ENCODE data around the gene ENAH.

The ENAH gene

GRCh38 chr1:225578251-225578977 is 74.5 kb downstream of the ENAH start:
- in situ Hi-C loops (cut with HindIII; ENCODE audit: low pct_unique_long_range_greater_than_20kb, low sequenced_read_pairs): no loop called here
- TF ChIP-seq JUND (IDR thresholded peaks at IDR 0.05; ENCODE audit: low read depth): no peak
- no peak for DNase-seq (ENCODE audit: low read depth in 1 of 2, low spot score in 1 of 2)

DNA sequence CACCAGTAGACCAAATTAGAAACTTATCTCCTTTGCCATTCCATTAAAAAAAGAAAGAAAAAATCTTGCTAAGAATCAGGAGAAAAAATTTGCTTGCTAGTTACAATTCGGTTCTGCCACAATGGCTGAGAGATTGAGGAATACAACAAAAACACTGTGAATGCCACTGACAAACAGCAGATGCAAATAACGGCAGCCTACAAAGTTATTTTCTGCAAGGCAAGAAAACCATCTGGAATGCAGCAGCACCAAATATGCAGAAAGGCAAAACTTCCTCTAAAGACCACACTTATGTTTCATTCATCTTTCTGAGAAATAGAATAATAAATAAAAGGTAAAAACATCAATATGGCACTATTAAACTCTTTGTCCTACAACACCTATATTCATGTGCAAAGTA is 75.7 kb downstream of the ENAH start:
- in situ Hi-C loops (cut with HindIII; ENCODE audit: low pct_unique_long_range_greater_than_20kb, low sequenced_read_pairs): no loop called here
- no peak for DNase-seq (ENCODE audit: low read depth in 1 of 2, low spot score in 1 of 2)
- TF ChIP-seq JUND (IDR thresholded peaks at IDR 0.05; ENCODE audit: low read depth): no peak

- in situ Hi-C loops (cut with HindIII; ENCODE audit: low pct_unique_long_range_greater_than_20kb, low sequenced_read_pairs): no loop called here
- DNase-seq (ENCODE audit: low read depth in 1 of 2, low spot score in 1 of 2): no peak
- TF ChIP-seq JUND (IDR thresholded peaks at IDR 0.05; ENCODE audit: low read depth): no peak
Observed at GRCh38 chr1:225573216-225573615, 79.7 kb downstream of the ENAH start.

DNA sequence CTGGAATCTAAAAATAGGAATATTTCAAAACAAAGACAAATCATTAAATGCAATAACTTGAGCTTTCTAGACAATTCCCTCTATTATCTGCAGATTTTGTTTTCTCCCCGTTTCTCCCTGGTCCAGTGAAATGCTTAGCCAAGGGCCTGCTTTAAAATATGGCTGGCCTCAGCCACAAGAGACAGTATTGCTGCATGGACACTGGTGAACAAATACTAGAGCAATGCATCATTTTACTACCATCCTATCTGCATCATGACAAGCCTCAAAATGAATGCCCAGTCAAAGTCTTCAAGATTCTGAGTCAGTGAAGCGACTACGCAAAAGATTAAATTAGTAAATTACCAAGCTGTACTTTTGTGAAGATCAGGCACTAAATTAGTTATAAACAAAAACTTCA is 80.5 kb downstream of the ENAH start:
- in situ Hi-C loops (cut with HindIII; ENCODE audit: low pct_unique_long_range_greater_than_20kb, low sequenced_read_pairs): no loop called here
- TF ChIP-seq JUND (IDR thresholded peaks at IDR 0.05; ENCODE audit: low read depth): no peak
- no peak for DNase-seq (ENCODE audit: low read depth in 1 of 2, low spot score in 1 of 2)

DNA sequence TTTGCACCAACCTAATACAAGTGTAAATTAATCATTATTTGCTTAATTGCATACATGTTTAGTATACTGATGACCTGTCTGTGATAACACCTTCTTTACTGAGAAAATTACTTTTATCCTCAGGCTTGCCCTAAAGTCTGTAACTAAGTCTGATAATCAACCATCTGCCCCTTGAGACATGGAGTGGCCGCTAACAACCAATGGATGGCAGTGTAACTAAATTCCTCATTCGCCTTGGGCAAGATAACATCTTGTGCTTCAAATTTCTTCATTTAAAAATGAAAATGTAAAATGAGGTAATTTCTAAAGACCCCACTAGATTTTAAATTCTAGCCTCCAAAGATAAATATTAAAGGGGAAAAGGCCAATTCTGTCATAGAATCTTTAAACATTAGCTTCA is 85.1 kb downstream of the ENAH start:
- in situ Hi-C loops (cut with HindIII; ENCODE audit: low pct_unique_long_range_greater_than_20kb, low sequenced_read_pairs): no loop called here
- peak in 1 of 2 experiments; percentile 27 for DNase-seq (ENCODE audit: low read depth in 1 of 2, low spot score in 1 of 2)
- TF ChIP-seq JUND (IDR thresholded peaks at IDR 0.05; ENCODE audit: low read depth): no peak

DNA sequence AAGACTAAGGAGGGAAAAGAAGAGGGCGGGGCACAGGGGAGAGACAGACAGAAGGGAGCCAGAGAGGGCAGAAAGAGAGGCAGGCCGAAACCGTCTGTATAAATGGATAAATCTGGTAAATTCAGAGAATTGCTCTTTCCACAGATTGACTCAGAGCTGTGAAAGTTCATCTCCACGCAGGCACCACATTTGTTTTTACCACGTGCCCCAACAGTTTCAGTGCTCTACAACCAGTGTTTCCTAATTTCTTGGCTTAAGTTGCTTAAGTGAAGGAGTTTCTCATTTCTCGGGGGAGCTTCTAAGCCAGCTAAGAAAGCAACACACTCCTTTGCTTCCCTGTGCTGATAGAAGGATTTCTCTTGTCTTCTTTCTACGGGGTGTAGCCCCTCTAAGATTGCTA is 87.1 kb downstream of the ENAH start:
- in situ Hi-C loops (cut with HindIII; ENCODE audit: low pct_unique_long_range_greater_than_20kb, low sequenced_read_pairs): no loop called here
- no peak for DNase-seq (ENCODE audit: low read depth in 1 of 2, low spot score in 1 of 2)
- no peak for TF ChIP-seq JUND (IDR thresholded peaks at IDR 0.05; ENCODE audit: low read depth)

- in situ Hi-C loops (cut with HindIII; ENCODE audit: low pct_unique_long_range_greater_than_20kb, low sequenced_read_pairs): no loop called here
- DNase-seq (ENCODE audit: low read depth in 1 of 2, low spot score in 1 of 2): no peak
- no peak for TF ChIP-seq JUND (IDR thresholded peaks at IDR 0.05; ENCODE audit: low read depth)
Observed at GRCh38 chr1:225561675-225562074, 91.2 kb downstream of the ENAH start.

DNA sequence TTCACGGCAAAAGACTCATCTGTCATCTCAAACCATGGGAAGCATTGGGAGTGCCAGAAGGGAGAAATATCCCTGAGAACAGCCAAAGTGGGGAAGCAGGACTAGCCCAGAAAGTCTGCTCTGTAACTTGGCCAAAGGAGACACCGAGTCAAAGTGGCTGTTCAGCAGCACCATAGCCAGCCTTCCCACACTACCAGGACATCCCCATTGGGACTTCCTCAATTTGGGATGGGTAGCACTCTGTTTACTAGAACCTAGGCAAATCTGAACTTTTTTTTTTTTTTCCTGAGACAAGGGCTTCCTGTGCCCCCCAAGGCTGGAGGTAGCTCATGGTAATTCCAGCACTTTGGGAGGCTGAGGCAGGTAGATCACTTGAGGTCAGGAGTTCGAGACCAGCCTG is 93.0 kb downstream of the ENAH start:
- no peak for TF ChIP-seq JUND (IDR thresholded peaks at IDR 0.05; ENCODE audit: low read depth)
- DNase-seq (ENCODE audit: low read depth in 1 of 2, low spot score in 1 of 2): no peak
- in situ Hi-C loops (cut with HindIII; ENCODE audit: low pct_unique_long_range_greater_than_20kb, low sequenced_read_pairs): no loop called here

GRCh38 chr1:225559326-225559725 is 93.6 kb downstream of the ENAH start:
- in situ Hi-C loops (cut with HindIII; ENCODE audit: low pct_unique_long_range_greater_than_20kb, low sequenced_read_pairs): no loop called here
- TF ChIP-seq JUND (IDR thresholded peaks at IDR 0.05; ENCODE audit: low read depth): no peak
- DNase-seq (ENCODE audit: low read depth in 1 of 2, low spot score in 1 of 2): no peak

GRCh38 chr1:225556694-225557093 is 96.2 kb downstream of the ENAH start:
- in situ Hi-C loops (cut with HindIII; ENCODE audit: low pct_unique_long_range_greater_than_20kb, low sequenced_read_pairs): no loop called here

DNA sequence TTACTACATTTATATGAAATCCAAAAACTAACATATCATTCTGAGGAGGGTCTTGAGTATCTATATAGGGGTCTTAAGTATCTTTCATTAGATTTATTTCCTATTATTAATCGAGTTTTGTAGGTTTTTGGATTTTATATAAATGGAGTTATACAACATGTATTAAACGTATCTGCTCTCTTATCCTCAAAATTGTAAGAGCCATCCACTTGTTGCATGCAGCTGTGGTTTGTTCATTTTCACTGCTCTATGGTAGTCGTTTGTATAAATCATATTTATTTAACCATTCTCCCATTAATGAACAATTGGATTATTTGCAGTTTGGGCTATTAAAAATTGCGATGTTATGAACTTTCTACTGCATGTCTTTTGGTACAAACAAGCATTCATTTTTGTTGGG is 97.1 kb downstream of the ENAH start:
- DNase-seq (ENCODE audit: low read depth in 1 of 2, low spot score in 1 of 2): no peak
- no peak for TF ChIP-seq JUND (IDR thresholded peaks at IDR 0.05; ENCODE audit: low read depth)
- in situ Hi-C loops (cut with HindIII; ENCODE audit: low pct_unique_long_range_greater_than_20kb, low sequenced_read_pairs): no loop called here

More at GRCh38 chr1:225556694-225557093, 96.2 kb downstream of the ENAH start:
- DNase-seq (ENCODE audit: low read depth in 1 of 2, low spot score in 1 of 2): no peak
- TF ChIP-seq JUND (IDR thresholded peaks at IDR 0.05; ENCODE audit: low read depth): no peak

DNA sequence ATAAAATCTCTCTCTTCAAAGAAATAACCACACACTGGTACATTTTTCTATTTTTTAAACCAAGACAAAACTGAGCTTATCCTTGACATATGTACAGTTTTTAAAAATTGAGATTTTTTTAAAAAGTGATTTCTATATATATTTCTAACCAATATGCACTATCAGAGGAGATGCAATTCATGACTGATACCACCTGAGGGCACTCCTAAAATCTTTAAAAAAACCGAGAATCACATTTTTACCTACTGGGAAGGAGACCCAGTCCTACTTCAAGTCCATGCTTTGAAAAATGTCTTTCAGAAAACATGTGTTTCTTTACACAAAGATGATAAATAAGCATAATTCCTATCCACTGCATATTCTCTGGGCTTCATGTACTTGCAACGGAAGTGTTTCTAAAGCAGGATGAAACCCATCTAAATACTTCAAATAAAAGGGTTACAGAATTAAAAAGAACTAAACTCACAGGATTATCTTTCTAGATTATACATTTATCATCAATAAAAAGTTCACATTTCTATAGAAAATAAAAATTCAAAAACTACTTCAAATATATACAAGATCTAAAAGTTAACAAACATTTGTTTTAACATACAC is 98.6 kb downstream of the ENAH start:
- in situ Hi-C loops (cut with HindIII; ENCODE audit: low pct_unique_long_range_greater_than_20kb, low sequenced_read_pairs): no loop called here
- no peak for TF ChIP-seq JUND (IDR thresholded peaks at IDR 0.05; ENCODE audit: low read depth)
- peak in 1 of 2 experiments; percentile 44 for DNase-seq (ENCODE audit: low read depth in 1 of 2, low spot score in 1 of 2)

GRCh38 chr1:225549821-225550220 is 103.1 kb downstream of the ENAH start:
- in situ Hi-C loops (cut with HindIII; ENCODE audit: low pct_unique_long_range_greater_than_20kb, low sequenced_read_pairs): no loop called here
- no peak for DNase-seq (ENCODE audit: low read depth in 1 of 2, low spot score in 1 of 2)
- TF ChIP-seq JUND (IDR thresholded peaks at IDR 0.05; ENCODE audit: low read depth): no peak
